Measurements from ENCODE around the gene COX6B2.

COX6B2 gene

DNA sequence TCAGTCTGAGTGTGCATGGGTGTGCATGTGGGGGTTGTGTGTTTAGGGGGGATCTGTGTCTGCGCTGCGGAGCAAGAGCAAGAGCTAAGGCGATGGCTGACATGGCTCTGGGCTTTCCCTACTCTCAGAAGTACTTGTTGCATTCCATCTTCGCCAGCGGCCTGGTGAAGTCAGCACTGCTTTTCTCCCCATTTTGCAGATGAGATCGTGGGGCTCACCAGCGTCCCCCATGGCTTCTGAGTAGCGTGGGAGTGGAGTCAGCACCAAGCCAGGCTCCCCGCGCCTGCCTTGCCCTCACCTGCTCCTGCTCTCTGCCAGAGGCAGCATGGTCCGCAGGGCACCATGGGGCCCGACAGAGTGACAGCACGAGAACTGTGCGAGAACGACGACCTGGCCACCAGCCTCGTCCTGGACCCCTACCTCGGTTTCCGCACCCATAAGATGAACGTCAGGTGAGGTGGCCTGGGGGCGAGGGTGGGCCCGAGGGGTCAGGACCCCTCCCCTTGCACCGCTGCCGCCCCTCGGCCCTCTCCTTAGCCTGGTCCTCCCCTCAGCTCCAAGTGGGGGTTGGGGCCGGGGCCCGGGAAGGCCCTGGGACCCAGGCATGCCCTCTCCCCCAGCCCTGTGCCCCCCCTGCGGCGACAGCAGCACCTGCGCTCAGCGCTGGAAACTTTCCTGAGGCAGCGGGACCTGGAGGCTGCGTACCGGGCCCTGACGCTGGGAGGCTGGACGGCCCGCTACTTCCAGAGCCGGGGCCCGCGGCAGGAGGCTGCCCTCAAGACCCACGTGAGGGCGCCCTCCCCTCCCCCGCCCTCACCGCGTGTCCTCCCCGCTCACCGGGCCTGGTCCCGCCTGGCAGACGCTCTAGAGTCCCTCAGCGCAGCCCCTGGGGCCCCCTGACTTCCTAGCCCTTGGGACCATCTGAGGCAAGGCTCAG is 12.7 kb downstream of the COX6B2 start:
- ATAC-seq, result no peak
- no peak for TF ChIP-seq ZNF565 (CRISPR knock-in tag; conservative IDR thresholded peaks at IDR 0.05; ENCODE audit: low read depth)
- TF ChIP-seq ESRRG (CRISPR knock-in tag; IDR thresholded peaks at IDR 0.05), result no peak
- TF ChIP-seq ISL1 (CRISPR knock-in tag; IDR thresholded peaks at IDR 0.05), result no peak
- TF ChIP-seq, protein P1, sequence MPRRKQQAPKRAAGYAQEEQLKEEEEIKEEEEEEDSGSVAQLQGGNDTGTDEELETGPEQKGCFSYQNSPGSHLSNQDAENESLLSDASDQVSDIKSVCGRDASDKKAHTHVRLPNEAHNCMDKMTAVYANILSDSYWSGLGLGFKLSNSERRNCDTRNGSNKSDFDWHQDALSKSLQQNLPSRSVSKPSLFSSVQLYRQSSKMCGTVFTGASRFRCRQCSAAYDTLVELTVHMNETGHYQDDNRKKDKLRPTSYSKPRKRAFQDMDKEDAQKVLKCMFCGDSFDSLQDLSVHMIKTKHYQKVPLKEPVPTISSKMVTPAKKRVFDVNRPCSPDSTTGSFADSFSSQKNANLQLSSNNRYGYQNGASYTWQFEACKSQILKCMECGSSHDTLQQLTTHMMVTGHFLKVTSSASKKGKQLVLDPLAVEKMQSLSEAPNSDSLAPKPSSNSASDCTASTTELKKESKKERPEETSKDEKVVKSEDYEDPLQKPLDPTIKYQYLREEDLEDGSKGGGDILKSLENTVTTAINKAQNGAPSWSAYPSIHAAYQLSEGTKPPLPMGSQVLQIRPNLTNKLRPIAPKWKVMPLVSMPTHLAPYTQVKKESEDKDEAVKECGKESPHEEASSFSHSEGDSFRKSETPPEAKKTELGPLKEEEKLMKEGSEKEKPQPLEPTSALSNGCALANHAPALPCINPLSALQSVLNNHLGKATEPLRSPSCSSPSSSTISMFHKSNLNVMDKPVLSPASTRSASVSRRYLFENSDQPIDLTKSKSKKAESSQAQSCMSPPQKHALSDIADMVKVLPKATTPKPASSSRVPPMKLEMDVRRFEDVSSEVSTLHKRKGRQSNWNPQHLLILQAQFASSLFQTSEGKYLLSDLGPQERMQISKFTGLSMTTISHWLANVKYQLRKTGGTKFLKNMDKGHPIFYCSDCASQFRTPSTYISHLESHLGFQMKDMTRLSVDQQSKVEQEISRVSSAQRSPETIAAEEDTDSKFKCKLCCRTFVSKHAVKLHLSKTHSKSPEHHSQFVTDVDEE (CRISPR knock-in tag; IDR thresholded peaks at IDR 0.05), result no peak
- no peak for TF ChIP-seq SNAI2 (CRISPR knock-in tag; IDR thresholded peaks at IDR 0.05)
- no peak for TF ChIP-seq ZC3H10 (CRISPR knock-in tag; IDR thresholded peaks at IDR 0.05)
- TF ChIP-seq, protein P2, sequence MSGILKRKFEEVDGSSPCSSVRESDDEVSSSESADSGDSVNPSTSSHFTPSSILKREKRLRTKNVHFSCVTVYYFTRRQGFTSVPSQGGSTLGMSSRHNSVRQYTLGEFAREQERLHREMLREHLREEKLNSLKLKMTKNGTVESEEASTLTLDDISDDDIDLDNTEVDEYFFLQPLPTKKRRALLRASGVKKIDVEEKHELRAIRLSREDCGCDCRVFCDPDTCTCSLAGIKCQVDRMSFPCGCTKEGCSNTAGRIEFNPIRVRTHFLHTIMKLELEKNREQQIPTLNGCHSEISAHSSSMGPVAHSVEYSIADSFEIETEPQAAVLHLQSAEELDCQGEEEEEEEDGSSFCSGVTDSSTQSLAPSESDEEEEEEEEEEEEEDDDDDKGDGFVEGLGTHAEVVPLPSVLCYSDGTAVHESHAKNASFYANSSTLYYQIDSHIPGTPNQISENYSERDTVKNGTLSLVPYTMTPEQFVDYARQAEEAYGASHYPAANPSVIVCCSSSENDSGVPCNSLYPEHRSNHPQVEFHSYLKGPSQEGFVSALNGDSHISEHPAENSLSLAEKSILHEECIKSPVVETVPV (CRISPR knock-in tag; IDR thresholded peaks at IDR 0.05), result no peak
- no peak for TF ChIP-seq TCF4 (CRISPR knock-in tag; IDR thresholded peaks at IDR 0.05; ENCODE audit: borderline replicate concordance)
- no peak for TF ChIP-seq ZNF8 (CRISPR knock-in tag; IDR thresholded peaks at IDR 0.05)
- no peak for TF ChIP-seq RARB (CRISPR knock-in tag; IDR thresholded peaks at IDR 0.05)
- TF ChIP-seq, protein P3, sequence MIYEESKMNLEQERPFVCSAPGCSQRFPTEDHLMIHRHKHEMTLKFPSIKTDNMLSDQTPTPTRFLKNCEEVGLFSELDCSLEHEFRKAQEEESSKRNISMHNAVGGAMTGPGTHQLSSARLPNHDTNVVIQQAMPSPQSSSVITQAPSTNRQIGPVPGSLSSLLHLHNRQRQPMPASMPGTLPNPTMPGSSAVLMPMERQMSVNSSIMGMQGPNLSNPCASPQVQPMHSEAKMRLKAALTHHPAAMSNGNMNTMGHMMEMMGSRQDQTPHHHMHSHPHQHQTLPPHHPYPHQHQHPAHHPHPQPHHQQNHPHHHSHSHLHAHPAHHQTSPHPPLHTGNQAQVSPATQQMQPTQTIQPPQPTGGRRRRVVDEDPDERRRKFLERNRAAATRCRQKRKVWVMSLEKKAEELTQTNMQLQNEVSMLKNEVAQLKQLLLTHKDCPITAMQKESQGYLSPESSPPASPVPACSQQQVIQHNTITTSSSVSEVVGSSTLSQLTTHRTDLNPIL (CRISPR knock-in tag; IDR thresholded peaks at IDR 0.05; ENCODE audit: low read depth), result no peak
- TF ChIP-seq, protein P4, sequence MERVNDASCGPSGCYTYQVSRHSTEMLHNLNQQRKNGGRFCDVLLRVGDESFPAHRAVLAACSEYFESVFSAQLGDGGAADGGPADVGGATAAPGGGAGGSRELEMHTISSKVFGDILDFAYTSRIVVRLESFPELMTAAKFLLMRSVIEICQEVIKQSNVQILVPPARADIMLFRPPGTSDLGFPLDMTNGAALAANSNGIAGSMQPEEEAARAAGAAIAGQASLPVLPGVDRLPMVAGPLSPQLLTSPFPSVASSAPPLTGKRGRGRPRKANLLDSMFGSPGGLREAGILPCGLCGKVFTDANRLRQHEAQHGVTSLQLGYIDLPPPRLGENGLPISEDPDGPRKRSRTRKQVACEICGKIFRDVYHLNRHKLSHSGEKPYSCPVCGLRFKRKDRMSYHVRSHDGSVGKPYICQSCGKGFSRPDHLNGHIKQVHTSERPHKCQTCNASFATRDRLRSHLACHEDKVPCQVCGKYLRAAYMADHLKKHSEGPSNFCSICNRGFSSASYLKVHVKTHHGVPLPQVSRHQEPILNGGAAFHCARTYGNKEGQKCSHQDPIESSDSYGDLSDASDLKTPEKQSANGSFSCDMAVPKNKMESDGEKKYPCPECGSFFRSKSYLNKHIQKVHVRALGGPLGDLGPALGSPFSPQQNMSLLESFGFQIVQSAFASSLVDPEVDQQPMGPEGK (CRISPR knock-in tag; IDR thresholded peaks at IDR 0.05; ENCODE audit: borderline replicate concordance), result no peak
- TF ChIP-seq CSDC2 (CRISPR knock-in tag; IDR thresholded peaks at IDR 0.05), result no peak
- TF ChIP-seq ZNF70 (CRISPR knock-in tag; IDR thresholded peaks at IDR 0.05), result no peak
- TF ChIP-seq GLIS3 (CRISPR knock-in tag; IDR thresholded peaks at IDR 0.05), result no peak

DNA sequence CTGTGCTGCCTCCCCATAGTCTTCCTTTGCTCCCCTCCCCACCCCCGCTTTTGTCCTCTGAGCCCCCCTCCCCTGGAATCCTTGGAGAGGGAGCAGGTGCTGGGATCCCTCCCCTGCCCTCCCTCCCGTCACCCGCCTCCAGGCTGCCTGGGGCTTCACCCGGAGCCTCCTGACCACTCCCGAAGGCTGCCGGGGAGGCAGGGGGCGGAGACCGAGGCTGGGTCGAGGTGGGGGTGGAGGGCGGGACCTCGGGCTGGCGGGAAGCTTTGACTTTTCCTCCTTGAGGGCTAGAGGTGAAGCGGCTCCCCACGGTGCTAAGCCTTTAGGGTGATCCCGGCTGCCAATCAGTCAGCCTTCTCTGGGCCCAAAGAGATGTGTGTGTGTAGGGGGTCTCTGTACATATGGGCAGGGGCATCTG is 13.3 kb downstream of the COX6B2 start:
- peak; percentile 23 for ATAC-seq
- TF ChIP-seq BACH2 (CRISPR knock-in tag; IDR thresholded peaks at IDR 0.05; ENCODE audit: borderline replicate concordance) (no peak), CSDC2 (CRISPR knock-in tag; IDR thresholded peaks at IDR 0.05) (no peak), PPARA (CRISPR knock-in tag; IDR thresholded peaks at IDR 0.05; ENCODE audit: borderline replicate concordance) (no peak), OSR1 (CRISPR knock-in tag; IDR thresholded peaks at IDR 0.05) (no peak), ARNTL (CRISPR knock-in tag; IDR thresholded peaks at IDR 0.05; ENCODE audit: borderline replicate concordance, low read depth) (no peak), ISL1 (CRISPR knock-in tag; IDR thresholded peaks at IDR 0.05) (no peak), ZNF565 (CRISPR knock-in tag; conservative IDR thresholded peaks at IDR 0.05; ENCODE audit: low read depth) (no peak), ZFP3 (CRISPR knock-in tag; IDR thresholded peaks at IDR 0.05) (no peak), ZFP30 (CRISPR knock-in tag; IDR thresholded peaks at IDR 0.05) (no peak), TCF4 (CRISPR knock-in tag; IDR thresholded peaks at IDR 0.05; ENCODE audit: borderline replicate concordance) (no peak), RARB (CRISPR knock-in tag; IDR thresholded peaks at IDR 0.05) (no peak), ZNF8 (CRISPR knock-in tag; IDR thresholded peaks at IDR 0.05) (no peak), ZC3H10 (CRISPR knock-in tag; IDR thresholded peaks at IDR 0.05) (no peak), TOX (CRISPR knock-in tag; IDR thresholded peaks at IDR 0.05; ENCODE audit: borderline replicate concordance) (no peak)
- TF ChIP-seq, protein P4 (CRISPR knock-in tag; IDR thresholded peaks at IDR 0.05; ENCODE audit: borderline replicate concordance), result no peak
- TF ChIP-seq, protein P3 (CRISPR knock-in tag; IDR thresholded peaks at IDR 0.05; ENCODE audit: low read depth), result no peak

Measured in SK-N-SH treated with all-trans-retinoic acid at 6 μM for 48 hours (cell line).